HG02840 (cell line): Measurements from ENCODE around the gene LCE6A.

ENCODE experiments used
- ATAC-seq: cut with Tn5 transposase; IDR thresholded peaks from one replicate; pipeline ENCODE4 v1.9.1; 2021; ENCODE audit warnings: mild to moderate bottlenecking, moderate library complexity, moderate number of reproducible peaks; ENCODE audit not compliant: unreplicated experiment, low FRiP score

Gene LCE6A

GRCh38 chr1:152871731-152872126, 29.1 kb downstream of the LCE6A start:
- ATAC-seq = no peak

- no peak for ATAC-seq
Measured at GRCh38 chr1:152873495-152873894, 30.8 kb downstream of the LCE6A start.

DNA sequence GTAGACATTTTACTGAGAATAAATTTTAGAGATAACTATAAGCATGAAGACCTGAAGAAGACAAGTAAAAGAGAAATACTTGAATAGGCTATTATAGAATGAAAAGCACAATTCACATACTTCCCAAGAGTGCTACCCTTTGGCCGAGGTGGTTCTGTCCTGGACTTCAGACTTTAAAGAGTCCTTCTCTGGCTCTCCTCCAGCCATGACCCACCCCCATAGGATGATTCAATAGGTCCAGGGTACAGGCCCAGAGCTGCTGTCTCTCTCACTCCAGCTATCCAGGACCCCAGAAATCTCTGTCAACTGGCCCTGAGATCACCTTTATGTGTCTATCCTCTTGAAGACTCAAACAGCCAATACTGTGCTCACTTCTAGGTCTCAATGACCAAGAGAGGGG, 34.2 kb downstream of the LCE6A start:
- no peak for ATAC-seq

- ATAC-seq = no peak
Measured at GRCh38 chr1:152878042-152878441, 35.4 kb downstream of the LCE6A start, which contains the start of gene SMCP. SMCP (plus strand) TSS chr1:152878322; CDS start chr1:152884423, 6,101 bp downstream.

DNA sequence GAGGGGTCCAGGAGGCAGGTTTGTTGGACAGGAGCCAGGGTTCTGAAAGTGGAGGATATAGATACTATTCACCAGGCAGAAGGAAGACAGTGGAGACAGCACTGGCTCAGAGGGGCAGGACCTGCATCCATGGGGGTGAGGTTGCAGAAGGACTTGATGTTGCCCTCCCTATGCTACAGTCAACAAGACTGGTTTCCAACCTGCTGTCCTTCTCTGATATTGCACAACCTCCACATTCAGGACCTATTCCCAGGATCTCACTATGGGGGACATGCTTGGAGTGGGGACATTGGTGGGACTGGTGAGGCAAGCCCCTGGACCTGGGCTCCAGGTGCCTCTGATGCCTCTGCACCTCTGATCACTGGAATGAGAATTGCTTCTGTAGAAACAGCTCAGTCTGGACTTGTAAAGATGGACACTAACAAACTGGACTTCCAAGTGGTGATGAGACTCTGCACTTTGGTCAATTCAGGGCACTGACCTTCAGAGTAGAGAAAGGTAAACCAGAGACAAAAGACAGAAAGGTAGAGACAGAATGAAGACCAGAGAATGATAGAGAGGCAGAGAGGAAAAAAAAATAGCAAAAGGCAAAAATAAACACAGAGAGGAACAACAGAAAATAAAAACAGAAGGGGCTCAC, 37.0 kb downstream of the LCE6A start:
- no peak for ATAC-seq

- ATAC-seq = no peak
Measured at GRCh38 chr1:152880316-152880715, 37.7 kb downstream of the LCE6A start.

DNA sequence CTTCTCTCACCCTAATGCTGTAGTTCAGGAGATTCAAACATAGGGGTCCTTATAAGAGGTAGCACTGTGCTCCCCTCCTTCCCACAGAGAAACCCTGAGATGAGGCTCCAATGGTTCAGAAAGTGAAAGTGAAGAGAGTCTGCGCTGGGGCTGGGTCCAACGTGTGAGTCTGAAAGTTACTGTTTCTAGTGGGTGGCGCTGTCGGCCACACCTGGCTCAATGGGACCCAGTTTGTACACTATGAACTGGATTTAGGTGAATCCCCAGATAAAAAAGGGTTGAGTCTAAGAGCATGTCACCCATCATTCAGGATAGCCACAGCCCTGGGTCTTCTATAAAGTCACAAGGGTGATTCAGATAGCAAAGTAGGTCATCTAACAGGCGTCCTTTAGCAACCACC, 38.3 kb downstream of the LCE6A start:
- ATAC-seq = no peak

DNA sequence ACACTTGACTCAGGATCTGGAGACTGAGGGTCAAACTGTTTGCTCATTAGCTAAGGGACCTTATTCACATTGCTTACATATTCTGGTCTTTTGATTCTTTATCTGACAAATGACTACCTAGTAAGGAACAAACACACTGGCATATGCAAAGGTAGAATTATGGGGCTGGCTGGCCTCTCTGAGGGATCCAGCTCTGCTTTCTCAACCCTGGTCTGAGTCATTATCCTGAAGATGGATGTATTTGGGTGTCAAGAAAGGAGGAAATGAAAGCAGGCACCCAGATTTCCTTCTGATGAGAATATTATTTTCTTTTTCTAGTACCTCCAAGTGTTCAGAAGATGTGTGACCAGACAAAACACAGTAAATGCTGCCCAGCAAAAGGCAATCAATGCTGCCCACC, 41.4 kb downstream of the LCE6A start:
- ATAC-seq = no peak

DNA sequence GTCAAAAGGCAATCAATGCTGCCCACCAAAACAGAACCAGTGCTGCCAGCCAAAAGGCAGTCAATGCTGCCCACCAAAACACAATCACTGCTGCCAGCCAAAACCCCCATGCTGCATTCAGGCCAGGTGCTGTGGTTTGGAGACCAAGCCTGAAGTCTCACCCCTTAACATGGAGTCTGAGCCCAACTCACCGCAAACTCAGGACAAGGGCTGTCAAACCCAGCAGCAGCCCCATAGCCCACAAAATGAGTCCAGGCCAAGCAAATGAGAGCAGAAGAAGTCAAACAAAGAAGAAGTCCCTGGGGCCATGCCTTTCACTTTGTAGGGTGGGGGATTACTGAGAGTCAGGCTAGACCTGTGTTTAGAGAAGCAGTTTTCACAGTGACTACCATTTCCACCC, 41.9 kb downstream of the LCE6A start:
- ATAC-seq = no peak

DNA sequence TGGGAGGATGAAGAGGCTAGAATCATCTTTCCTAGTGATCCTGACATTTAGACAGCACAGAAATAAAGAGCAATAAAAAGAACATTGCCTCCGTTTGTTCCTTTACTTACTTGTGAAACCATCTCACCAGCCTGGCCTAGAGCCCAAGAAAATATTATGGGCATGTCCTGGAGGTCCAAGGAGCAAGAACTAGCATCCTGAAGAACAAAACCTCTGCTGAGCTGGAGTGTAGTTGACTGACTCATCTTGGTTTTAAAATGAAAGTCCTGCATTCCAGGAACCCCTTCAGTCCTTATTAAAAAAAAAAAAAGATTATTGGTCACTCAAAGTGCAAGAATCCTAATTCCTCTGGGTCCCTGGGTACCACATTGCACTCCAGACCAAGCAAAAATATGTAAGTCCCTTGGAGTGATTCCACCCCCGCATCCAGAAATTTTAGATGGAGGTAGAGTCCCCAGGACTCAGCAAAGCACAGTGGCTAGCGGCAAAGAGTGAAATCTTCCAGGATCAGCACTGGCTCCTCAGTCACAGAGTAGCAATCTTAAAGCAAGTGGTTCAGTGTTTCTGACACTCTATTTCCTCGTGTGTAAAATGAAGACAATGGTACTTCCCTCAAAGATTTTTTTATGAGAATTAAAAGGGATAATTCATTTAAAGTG, 42.4 kb downstream of the LCE6A start:
- no peak for ATAC-seq

- ATAC-seq = no peak
Measured at GRCh38 chr1:152886085-152886484, 43.4 kb downstream of the LCE6A start.

DNA sequence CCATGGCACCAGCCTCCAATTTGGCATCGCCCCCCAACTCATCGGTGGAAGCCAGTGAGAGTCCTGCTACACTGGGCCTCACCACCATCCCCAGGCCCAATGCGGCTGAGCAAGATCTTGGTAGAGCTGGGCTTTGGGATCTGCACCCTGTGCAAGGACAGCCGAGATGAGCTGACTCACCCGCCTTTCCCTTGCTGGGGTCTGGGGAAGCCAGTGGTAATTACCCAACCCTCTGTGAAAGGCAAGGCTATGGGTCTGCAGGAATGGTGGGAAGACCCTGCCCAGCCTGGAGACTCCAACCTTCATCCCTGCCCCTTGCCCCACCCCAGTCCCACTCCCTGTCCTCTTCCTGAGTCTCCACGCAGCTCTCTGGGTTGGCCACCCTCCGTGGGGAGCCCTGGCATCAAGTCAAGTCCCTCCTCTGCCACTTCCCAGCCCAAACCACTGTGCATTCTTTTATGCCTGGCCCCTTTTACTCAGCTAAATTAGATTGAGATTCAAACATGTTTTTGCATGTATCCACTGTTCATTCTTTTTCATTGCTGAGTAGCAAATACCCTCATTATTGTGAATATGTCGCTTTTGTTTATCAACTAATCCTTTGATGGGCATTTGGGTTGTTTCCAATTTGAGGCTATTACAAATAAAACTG, 44.2 kb downstream of the LCE6A start:
- ATAC-seq = no peak

- ATAC-seq = no peak
Measured at GRCh38 chr1:152888126-152888525, 45.5 kb downstream of the LCE6A start.
